ENCODE results near the gene CADM1. TPM values are rescaled to one million over a fixed set of nuclear protein-coding genes. Genes with fewer than 3 reads are reported as not detected.

The CADM1 gene
- total and polyA plus RNA-seq, 2 experiments from 2014 or later: 16.5 to 18.0 TPM

- ATAC-seq: no peak
- no peak overlapping the region for H3K4me3 Mint-ChIP-seq
- H3K79me2 ChIP-seq (replicated peaks; ENCODE audit: insufficient read depth): no peaks in the 10 kb centered on the region
- H3K27ac ChIP-seq (ENCODE audit: low read depth): no peak overlapping the region
- no peaks in the 10 kb centered on the region for H3K27me3 ChIP-seq (ENCODE audit: insufficient read depth)
- H3K4me1 Mint-ChIP-seq: peaks cover 51% of the 10 kb centered on the region
- no peak overlapping the region for H2AFZ ChIP-seq
- no peak overlapping the region for H3K4me3 ChIP-seq
- no peaks in the 10 kb centered on the region for H3K9me2 ChIP-seq (ENCODE audit: insufficient read depth)
- H3K9me3 Mint-ChIP-seq: no peaks in the 10 kb centered on the region
- no peaks in the 10 kb centered on the region for H3K36me3 Mint-ChIP-seq (ENCODE audit: low read depth)
- no peak for TF ChIP-seq POLR2AphosphoS5 (IDR thresholded peaks at IDR 0.05; ENCODE audit: low read depth)
- TF ChIP-seq REST (IDR thresholded peaks at IDR 0.05; ENCODE audit: unreplicated experiment): no peak
- no peak for TF ChIP-seq ZNF462 (CRISPR knock-in tag; IDR thresholded peaks at IDR 0.05)
- no peak for TF ChIP-seq ETS1 (IDR thresholded peaks at IDR 0.05)
- no peak for TF ChIP-seq STAT1 (IDR thresholded peaks at IDR 0.05; ENCODE audit: unreplicated experiment)
- no peak for TF ChIP-seq CREB1 (CRISPR knock-in tag; IDR thresholded peaks at IDR 0.05; ENCODE audit: low read depth)
- no peak for TF ChIP-seq ZNF114 (CRISPR knock-in tag; IDR thresholded peaks at IDR 0.05)
- TF ChIP-seq EZH2phosphoT487 (IDR thresholded peaks at IDR 0.05; ENCODE audit: unreplicated experiment): no peak
- no peak for TF ChIP-seq EZH2 (IDR thresholded peaks at IDR 0.05; ENCODE audit: low read depth, unreplicated experiment)
- no peak for TF ChIP-seq JUNB (IDR thresholded peaks at IDR 0.05; ENCODE audit: unreplicated experiment)
- peaks cover 31% of the 10 kb centered on the region for H3K4me1 ChIP-seq (ENCODE audit: insufficient read depth)
- no peaks in the 10 kb centered on the region for H3K36me3 ChIP-seq (ENCODE audit: insufficient read depth)
- H4K20me1 ChIP-seq (replicated peaks; ENCODE audit: insufficient read depth): no peaks in the 10 kb centered on the region
- DNase-seq (ENCODE audit: low spot score): no peak
- H3K4me2 ChIP-seq: no peak overlapping the region
- H3F3A ChIP-seq (replicated peaks; ENCODE audit: low read depth): no peaks in the 10 kb centered on the region
- H3K27ac Mint-ChIP-seq: no peak overlapping the region
- peaks cover 2% of the 10 kb centered on the region for H3K27me3 Mint-ChIP-seq (ENCODE audit: insufficient read depth, low read depth, poor library complexity)
Measured at GRCh38 chr11:115201111-115201792, 303.0 kb downstream of the CADM1 start.
